ENCODE data around the gene GAPVD1.

The GAPVD1 gene

GRCh38 chr9:125407974-125408900 lies 146.6 kb downstream of the GAPVD1 start:
- peak; percentile 73 for DNase-seq

GRCh38 chr9:125409217-125409636 lies 147.6 kb downstream of the GAPVD1 start:
- peak; percentile 17 for DNase-seq

GRCh38 chr9:125409637-125410521 lies 148.3 kb downstream of the GAPVD1 start:
- DNase-seq = peak; percentile 73

GRCh38 chr9:125410522-125410894 lies 148.9 kb downstream of the GAPVD1 start:
- no peak for DNase-seq

GRCh38 chr9:125411171-125411756 lies 149.6 kb downstream of the GAPVD1 start:
- DNase-seq = no peak

GRCh38 chr9:125412166-125412565 lies 150.5 kb downstream of the GAPVD1 start:
- DNase-seq = no peak

- DNase-seq = no peak
Observed at GRCh38 chr9:125413579-125413978, 152.0 kb downstream of the GAPVD1 start.

GRCh38 chr9:125415583-125416460 lies 154.2 kb downstream of the GAPVD1 start:
- no peak for DNase-seq

GRCh38 chr9:125416517-125416916 lies 154.9 kb downstream of the GAPVD1 start:
- no peak for DNase-seq
